Gastroesophageal sphincter (tissue), 3 donors: ENCODE results near the gene COL4A2.

ENCODE experiments used
- CTCF ChIP-seq, 4 experiments: fragments of 200-600 bp in 2 of 4; fragments of 450-650 bp in 2 of 4; sonication (generic) in 1 of 4; IDR thresholded peaks; one replicate each; pipeline ENCODE4 v1.5.1; 2017 to 2019; ENCODE audit warnings: antibody characterized with exemption in 4 of 4, mild to moderate bottlenecking in 2 of 4, moderate library complexity in 2 of 4
- POLR2A ChIP-seq, 2 donors: fragments of 450-650 bp; IDR thresholded peaks; one replicate each; pipeline ENCODE4 v1.6.1; 2017; ENCODE audit warnings: antibody characterized with exemption in 2 of 2, mild to moderate bottlenecking in 2 of 2, moderate library complexity in 1 of 2

- TF ChIP-seq POLR2A (IDR thresholded peaks at IDR 0.05) (no peak), CTCF (IDR thresholded peaks at IDR 0.05) (no peak)
These were observed 248.6 kb downstream of the COL4A2 start for GRCh38 chr13:110555601-110556223.
